GM21717 (cell line): ENCODE data around the gene MVD.

Source experiments
- ATAC-seq: cut with Tn5 transposase; IDR thresholded peaks from one replicate; pipeline ENCODE4 v1.9.1; 2021; ENCODE audit warnings: mild to moderate bottlenecking, moderate library complexity; ENCODE audit not compliant: unreplicated experiment

MVD gene

GRCh38 chr16:88662843-88663606 is at the start of gene MVD:
Gene MVD, minus strand, starts transcription at chr16:88663091. Its CDS starts 11 bp downstream, at chr16:88663080.
- peak; percentile 90 for ATAC-seq

- no peak for ATAC-seq
Observed at GRCh38 chr16:88712362-88712979, 49.6 kb upstream of the MVD start.

GRCh38 chr16:88711750-88712340 is 49.0 kb upstream of the MVD start:
- no peak for ATAC-seq

- ATAC-seq = no peak
Observed at GRCh38 chr16:88710556-88710955, 47.7 kb upstream of the MVD start.

- ATAC-seq = no peak
Observed at GRCh38 chr16:88706965-88707826, 44.3 kb upstream of the MVD start.

GRCh38 chr16:88706229-88706964 is 43.5 kb upstream of the MVD start, which contains the start of the genes CTU2 and RNF166:
Gene CTU2, plus strand, starts transcription at chr16:88706503. Its CDS starts 28 bp downstream, at chr16:88706531.
Gene RNF166, minus strand, starts transcription at chr16:88706408. Its CDS starts 83 bp downstream, at chr16:88706325.
- ATAC-seq = peak; percentile 46

GRCh38 chr16:88705801-88706228 is 42.9 kb upstream of the MVD start:
- ATAC-seq = peak; percentile 5

- ATAC-seq = no peak
Observed at GRCh38 chr16:88705076-88705684, 42.3 kb upstream of the MVD start.

GRCh38 chr16:88703486-88704309 is 40.8 kb upstream of the MVD start:
- ATAC-seq = no peak

GRCh38 chr16:88702371-88703210 is 39.7 kb upstream of the MVD start:
- no peak for ATAC-seq

GRCh38 chr16:88701581-88702370 is 38.9 kb upstream of the MVD start:
- ATAC-seq = no peak

- ATAC-seq = peak; percentile 60
Observed at GRCh38 chr16:88700636-88701482, 38.0 kb upstream of the MVD start.

GRCh38 chr16:88700322-88700635 is 37.4 kb upstream of the MVD start:
- ATAC-seq = no peak

GRCh38 chr16:88699180-88699579 is 36.3 kb upstream of the MVD start:
- no peak for ATAC-seq

GRCh38 chr16:88698646-88699045 is 35.8 kb upstream of the MVD start:
- no peak for ATAC-seq

GRCh38 chr16:88697831-88698615 is 35.1 kb upstream of the MVD start:
- no peak for ATAC-seq
